Activated naive CD8-positive, alpha-beta T cell treated with anti-CD3 and anti-CD28 coated beads, Interleukin-2, amount 10 ng/mL, durations not matched to agents 7 days and 5 days (primary cell): ENCODE data around the gene NUMB. TPM values are rescaled to one million over a fixed set of nuclear protein-coding genes. Genes with fewer than 3 reads are reported as not detected.
"Not testable (repeated sequence)": the region's sequence is repeated elsewhere in the genome, so short reads cannot be mapped to it uniquely, and the experiment has no call there.

Experiments used
- ATAC-seq: fragments of 150-1000 bp; cut with Tn5 transposase; one replicate; pipeline ENCODE4 v1.10.0; 2021; ENCODE audit warnings: low read depth, moderate library complexity
- POLR2A ChIA-PET: fragments of 350-600 bp; sonication (Branson Sonifier 250); formaldehyde crosslinking; loops from one replicate; lab custom pipeline; 2021; ENCODE audit warnings: antibody characterized with exemption; lab: Charles Lee
- DNase-seq: peaks from one replicate; pipeline ENCODE4 v3.0.0; 2021
- H3K27ac Mint-ChIP-seq: one replicate; pipeline ENCODE4 v1.8.0; 2022; ENCODE audit warnings: mild to moderate bottlenecking, mixed read lengths
- H3K27me3 Mint-ChIP-seq: one replicate; pipeline ENCODE4 v1.8.0; 2022; ENCODE audit warnings: mild to moderate bottlenecking, moderate library complexity, mixed read lengths
- H3K36me3 Mint-ChIP-seq: one replicate; pipeline ENCODE4 v1.8.0; 2021; ENCODE audit warnings: mild to moderate bottlenecking, mixed read lengths
- H3K4me1 Mint-ChIP-seq: one replicate; pipeline ENCODE4 v1.8.0; 2021; ENCODE audit warnings: mixed read lengths
- H3K4me3 Mint-ChIP-seq: one replicate; pipeline ENCODE4 v1.8.0; 2022; ENCODE audit warnings: mild to moderate bottlenecking, moderate library complexity, mixed read lengths
- H3K9me3 Mint-ChIP-seq: one replicate; pipeline ENCODE4 v1.8.0; 2021; ENCODE audit warnings: mixed read lengths
- total RNA-seq, 2 experiments: library from RNA; stranded (reverse); gene quantifications; one replicate each; pipeline ENCODE4 v1.2.3, GENCODE V29; 2021

Gene NUMB
- total RNA-seq, 2 experiments from 2014 or later: 47.5 to 50.3 TPM

- not testable (repeated sequence) for H3K27me3 Mint-ChIP-seq, H3K4me3 Mint-ChIP-seq, H3K9me3 Mint-ChIP-seq, DNase-seq, ATAC-seq, H3K4me1 Mint-ChIP-seq, H3K27ac Mint-ChIP-seq
- POLR2A ChIA-PET: interaction anchor here (0.6 kb wide), 1 partner anchor 20 kb away, joined by 4 read pairs; no protein-coding TSS in a partner anchor
- H3K36me3 Mint-ChIP-seq: peaks cover 19% of the 10 kb centered on the region
These were observed 73.3 kb downstream of the NUMB start for GRCh38 chr14:73385021-73385420.

- H3K36me3 Mint-ChIP-seq: peaks cover 23% of the 10 kb centered on the region
- no peak for DNase-seq
- ATAC-seq: no peak
- H3K9me3 Mint-ChIP-seq: peaks cover 7% of the 10 kb centered on the region
- H3K27ac Mint-ChIP-seq: no peak overlapping the region
- no peaks in the 10 kb centered on the region for H3K27me3 Mint-ChIP-seq
- peaks cover 2% of the 10 kb centered on the region for H3K4me1 Mint-ChIP-seq
- H3K4me3 Mint-ChIP-seq: no peak overlapping the region
- POLR2A ChIA-PET: interaction anchor here (0.6 kb wide), 1 partner anchor 12 kb away, joined by 3 read pairs; no protein-coding TSS in a partner anchor
These were observed 75.0 kb downstream of the NUMB start for GRCh38 chr14:73383356-73383755.

- H3K9me3 Mint-ChIP-seq: peaks cover 5% of the 10 kb centered on the region
- peaks cover 21% of the 10 kb centered on the region for H3K36me3 Mint-ChIP-seq
- H3K4me3 Mint-ChIP-seq: no peak overlapping the region
- no peaks in the 10 kb centered on the region for H3K27me3 Mint-ChIP-seq
- no peak overlapping the region for H3K27ac Mint-ChIP-seq
- POLR2A ChIA-PET: no interaction called here
- ATAC-seq (no peak), DNase-seq (no peak)
- peaks cover 2% of the 10 kb centered on the region for H3K4me1 Mint-ChIP-seq
These were observed 76.8 kb downstream of the NUMB start for GRCh38 chr14:73381380-73382013.

GRCh38 chr14:73376585-73376984 is 81.8 kb downstream of the NUMB start:
- ATAC-seq (no peak), DNase-seq (no peak)
- Mint-ChIP-seq H3K4me3 (no peak overlapping the region), H3K36me3 (peaks cover 5% of the 10 kb centered on the region), H3K27me3 (no peaks in the 10 kb centered on the region), H3K9me3 (no peaks in the 10 kb centered on the region), H3K4me1 (peaks cover 2% of the 10 kb centered on the region), H3K27ac (no peak overlapping the region)
- POLR2A ChIA-PET: no interaction called here

- DNase-seq: no peak
- Mint-ChIP-seq H3K27me3 (no peaks in the 10 kb centered on the region), H3K36me3 (peaks cover 5% of the 10 kb centered on the region), H3K9me3 (no peaks in the 10 kb centered on the region), H3K27ac (no peak overlapping the region), H3K4me3 (no peak overlapping the region), H3K4me1 (peaks cover 2% of the 10 kb centered on the region)
- no peak for ATAC-seq
- POLR2A ChIA-PET: no interaction called here
These were observed 82.5 kb downstream of the NUMB start for GRCh38 chr14:73375861-73376260.

- ATAC-seq (no peak), DNase-seq (no peak)
- no peaks in the 10 kb centered on the region for H3K9me3 Mint-ChIP-seq
- no peaks in the 10 kb centered on the region for H3K4me1 Mint-ChIP-seq
- POLR2A ChIA-PET: no interaction called here
- no peak overlapping the region for H3K27ac Mint-ChIP-seq
- H3K27me3 Mint-ChIP-seq: no peaks in the 10 kb centered on the region
- H3K36me3 Mint-ChIP-seq: peaks cover 2% of the 10 kb centered on the region
- H3K4me3 Mint-ChIP-seq: no peak overlapping the region
These were observed 84.1 kb downstream of the NUMB start for GRCh38 chr14:73374218-73374617.

GRCh38 chr14:73372529-73372928 is 85.8 kb downstream of the NUMB start:
- Mint-ChIP-seq H3K4me1 (no peaks in the 10 kb centered on the region), H3K9me3 (no peaks in the 10 kb centered on the region), H3K27ac (no peak overlapping the region), H3K36me3 (peaks cover 2% of the 10 kb centered on the region), H3K4me3 (no peak overlapping the region), H3K27me3 (no peaks in the 10 kb centered on the region)
- POLR2A ChIA-PET: no interaction called here
- ATAC-seq (no peak), DNase-seq (no peak)

GRCh38 chr14:73370561-73370960 is 87.8 kb downstream of the NUMB start:
- no peak for ATAC-seq
- POLR2A ChIA-PET: no interaction called here
- no peaks in the 10 kb centered on the region for H3K27me3 Mint-ChIP-seq
- H3K9me3 Mint-ChIP-seq: no peaks in the 10 kb centered on the region
- H3K4me3 Mint-ChIP-seq: no peak overlapping the region
- H3K4me1 Mint-ChIP-seq: no peaks in the 10 kb centered on the region
- DNase-seq: no peak
- H3K36me3 Mint-ChIP-seq: peaks cover 2% of the 10 kb centered on the region
- no peak overlapping the region for H3K27ac Mint-ChIP-seq

- ATAC-seq: no peak
- no peaks in the 10 kb centered on the region for H3K27me3 Mint-ChIP-seq
- H3K4me1 Mint-ChIP-seq: no peaks in the 10 kb centered on the region
- H3K9me3 Mint-ChIP-seq: no peaks in the 10 kb centered on the region
- POLR2A ChIA-PET: no interaction called here
- DNase-seq: no peak
- no peak overlapping the region for H3K27ac Mint-ChIP-seq
- no peak overlapping the region for H3K4me3 Mint-ChIP-seq
- no peaks in the 10 kb centered on the region for H3K36me3 Mint-ChIP-seq
These were observed 88.9 kb downstream of the NUMB start for GRCh38 chr14:73369428-73369827.

- H3K27me3 Mint-ChIP-seq: no peaks in the 10 kb centered on the region
- H3K36me3 Mint-ChIP-seq: no peaks in the 10 kb centered on the region
- no peak overlapping the region for H3K4me3 Mint-ChIP-seq
- POLR2A ChIA-PET: no interaction called here
- ATAC-seq: no peak
- H3K9me3 Mint-ChIP-seq: no peaks in the 10 kb centered on the region
- DNase-seq: no peak
- H3K4me1 Mint-ChIP-seq: no peaks in the 10 kb centered on the region
- H3K27ac Mint-ChIP-seq: no peak overlapping the region
These were observed 89.7 kb downstream of the NUMB start for GRCh38 chr14:73368616-73369015.

GRCh38 chr14:73365727-73366126 is 92.6 kb downstream of the NUMB start:
- POLR2A ChIA-PET: no interaction called here
- Mint-ChIP-seq H3K4me3 (no peak overlapping the region), H3K36me3 (peaks cover 5% of the 10 kb centered on the region), H3K27ac (no peak overlapping the region), H3K27me3 (no peaks in the 10 kb centered on the region), H3K9me3 (no peaks in the 10 kb centered on the region), H3K4me1 (peaks cover 2% of the 10 kb centered on the region)
- DNase-seq: no peak
- ATAC-seq: no peak

GRCh38 chr14:73364559-73364958 is 93.8 kb downstream of the NUMB start:
- H3K4me3 Mint-ChIP-seq: no peak overlapping the region
- POLR2A ChIA-PET: no interaction called here
- DNase-seq: no peak
- no peaks in the 10 kb centered on the region for H3K27me3 Mint-ChIP-seq
- peaks cover 5% of the 10 kb centered on the region for H3K36me3 Mint-ChIP-seq
- no peaks in the 10 kb centered on the region for H3K9me3 Mint-ChIP-seq
- no peak overlapping the region for H3K27ac Mint-ChIP-seq
- peaks cover 2% of the 10 kb centered on the region for H3K4me1 Mint-ChIP-seq
- no peak for ATAC-seq

GRCh38 chr14:73359445-73359844 is 98.9 kb downstream of the NUMB start:
- H3K36me3 Mint-ChIP-seq: peaks cover 7% of the 10 kb centered on the region
- ATAC-seq: no peak
- H3K4me1 Mint-ChIP-seq: peaks cover 2% of the 10 kb centered on the region
- POLR2A ChIA-PET: no interaction called here
- no peaks in the 10 kb centered on the region for H3K27me3 Mint-ChIP-seq
- DNase-seq: no peak
- no peak overlapping the region for H3K27ac Mint-ChIP-seq
- no peaks in the 10 kb centered on the region for H3K9me3 Mint-ChIP-seq
- H3K4me3 Mint-ChIP-seq: no peak overlapping the region

- ATAC-seq (no peak), DNase-seq (no peak)
- Mint-ChIP-seq H3K9me3 (no peaks in the 10 kb centered on the region), H3K27me3 (no peaks in the 10 kb centered on the region), H3K4me1 (peaks cover under 1% of the 10 kb centered on the region), H3K36me3 (peaks cover 4% of the 10 kb centered on the region), H3K27ac (no peak overlapping the region), H3K4me3 (no peak overlapping the region)
- POLR2A ChIA-PET: no interaction called here
These were observed 100.2 kb downstream of the NUMB start for GRCh38 chr14:73358187-73358586.
